D721Med (cell line): ENCODE measurements around the gene ZNF479.
"Not testable (repeated sequence)": the region's sequence is repeated elsewhere in the genome, so short reads cannot be mapped to it uniquely, and the experiment has no call there.

Experiments
- DNase-seq: peaks from one replicate; pipeline ENCODE4 v3.0.0; 2011; ENCODE audit warnings: low spot score; ENCODE audit not compliant: insufficient read length
- FAIRE-seq: peaks from 2 replicates; lab custom pipeline; 2011; peaks lifted over from hg19 to GRCh38; lab: Jason Lieb, UNC
- CTCF ChIP-seq: IDR thresholded peaks from 2 replicates; pipeline ENCODE4 v1.5.1; 2012; ENCODE audit warnings: mild to moderate bottlenecking, control low read depth; ENCODE audit not compliant: insufficient read depth; ENCODE audit errors: missing control alignments

Gene ZNF479

DNA sequence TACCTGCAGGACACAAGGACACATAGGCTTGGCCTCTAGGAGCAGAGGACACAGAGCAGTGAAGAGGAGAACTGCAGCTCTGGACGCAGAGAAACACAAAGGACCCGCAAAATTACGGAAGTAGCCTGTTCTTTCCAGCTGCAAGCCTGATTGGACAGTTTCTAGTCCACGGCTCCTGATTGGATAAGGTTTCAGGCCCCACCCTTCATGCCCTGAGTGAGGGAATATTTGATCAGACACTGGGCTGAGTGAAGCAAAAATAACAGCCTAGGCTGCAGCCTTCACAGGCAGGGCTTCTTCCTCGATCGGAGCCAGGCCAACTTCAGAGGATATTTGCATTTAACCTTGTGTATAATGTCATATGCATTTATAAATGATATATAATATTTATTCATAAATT is at the start of gene ZNF479:
Gene ZNF479 (minus strand): TSS at position 101 of the 400 bp plus-strand sequence. CDS start 112 bp downstream, outside the sequence.
- FAIRE-seq, DNase-seq: not testable (repeated sequence)

DNA sequence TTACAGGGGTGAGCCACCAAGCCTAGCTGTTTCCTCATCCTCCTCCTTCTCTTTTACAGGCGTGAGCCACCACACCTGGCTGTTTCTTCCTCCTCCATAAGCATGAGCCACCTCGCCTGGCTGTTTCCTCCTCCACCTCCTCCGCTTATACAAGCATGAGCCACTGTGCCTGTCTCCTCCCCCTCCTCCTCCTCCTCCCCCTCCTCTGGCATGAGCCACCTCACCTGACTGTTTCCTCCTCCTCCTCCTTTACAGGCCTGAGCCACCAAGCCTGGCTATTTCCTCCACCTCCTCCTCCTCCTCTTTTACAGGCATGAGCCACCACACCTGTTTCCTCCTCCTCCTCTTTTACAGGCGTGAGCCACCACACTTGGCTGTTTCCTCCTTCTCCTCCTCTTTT is 49.8 kb upstream of the ZNF479 start:
- FAIRE-seq (no peak), DNase-seq (no peak)
- TF ChIP-seq CTCF = no peak

GRCh38 chr7:57181281-57181680 is 49.0 kb upstream of the ZNF479 start:
- TF ChIP-seq CTCF = no peak
- DNase-seq = no peak
- FAIRE-seq = no peak

- FAIRE-seq (no peak), DNase-seq (no peak)
- no peak for TF ChIP-seq CTCF
Measured at GRCh38 chr7:57179776-57180415, 47.7 kb upstream of the ZNF479 start.

DNA sequence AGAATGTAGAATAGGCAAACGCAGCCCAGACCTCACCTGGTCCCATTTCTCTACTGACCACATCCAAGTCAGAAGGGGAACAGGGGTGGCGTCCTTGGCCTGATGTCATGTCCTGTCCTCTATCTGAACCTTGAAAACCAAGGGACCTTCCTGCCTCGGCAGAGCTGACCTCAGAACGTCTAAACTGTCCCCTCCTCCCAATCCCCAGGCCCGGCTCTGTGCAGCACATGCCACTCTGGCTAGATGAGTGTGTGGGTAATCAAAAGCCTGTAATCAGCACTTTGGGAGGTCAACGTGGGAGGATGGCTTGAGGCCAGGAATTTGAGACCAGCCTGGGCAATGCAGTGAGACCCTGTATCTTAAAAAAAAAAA is 46.5 kb upstream of the ZNF479 start:
- FAIRE-seq = no peak
- no peak for TF ChIP-seq CTCF
- no peak for DNase-seq

- no peak for FAIRE-seq
- no peak for DNase-seq
- no peak for TF ChIP-seq CTCF
Measured at GRCh38 chr7:57177856-57178767, 45.9 kb upstream of the ZNF479 start.

DNA sequence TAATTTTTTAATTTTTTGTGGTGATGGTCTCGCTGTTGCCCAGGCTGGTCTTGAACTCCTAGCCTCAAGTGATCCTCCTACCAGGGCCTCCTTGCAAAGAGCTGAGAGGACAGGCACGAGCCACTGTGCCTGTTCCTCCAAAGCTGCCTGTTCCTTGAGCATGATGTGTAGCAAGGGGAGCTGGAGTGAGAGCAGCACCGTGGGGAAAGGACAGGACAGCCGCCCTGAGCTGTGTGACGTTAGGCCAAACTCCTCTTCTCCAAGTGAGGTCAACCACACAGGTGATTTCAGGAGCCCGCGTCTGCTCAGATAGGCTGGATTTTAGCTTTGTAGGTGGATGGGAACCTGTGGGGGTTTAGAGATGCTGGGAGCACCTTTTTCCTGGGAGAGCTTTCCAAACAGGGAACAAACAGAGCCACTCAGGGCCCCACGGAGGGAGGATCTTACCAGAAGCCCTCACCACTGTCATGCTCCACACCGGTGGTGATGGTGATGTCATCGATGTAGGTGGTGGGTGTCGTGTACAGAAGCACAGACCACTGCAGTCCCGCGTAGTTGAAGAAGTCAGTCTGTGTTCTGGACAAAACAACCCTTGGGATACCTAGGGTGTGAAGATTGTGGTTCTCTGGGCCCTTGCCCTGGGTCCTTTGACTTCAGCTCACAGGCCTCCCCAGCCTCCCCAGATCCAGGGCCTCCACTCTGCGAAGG is 44.8 kb upstream of the ZNF479 start:
- FAIRE-seq (no peak), DNase-seq (no peak)
- TF ChIP-seq CTCF = no peak
